Retinal pigment epithelial cell (primary cell): Measurements from ENCODE around the gene OPHN1.

Source experiments
- DNase-seq: peaks from one replicate; pipeline ENCODE4 v3.0.0-alpha.2; 2010; ENCODE audit warnings: low read depth
- H3K4me3 ChIP-seq: 2 replicates; pipeline ENCODE4 v1.5.1; 2011; ENCODE audit warnings: mild to moderate bottlenecking, low read length, control low read depth, moderate library complexity
- TF ChIP-seq, protein P1 (sequence below): conservative IDR thresholded peaks from 2 replicates; pipeline ENCODE4 v1.5.1; 2011; ENCODE audit warnings: low read depth, low read length, control low read depth, inconsistent platforms

OPHN1 gene

DNA sequence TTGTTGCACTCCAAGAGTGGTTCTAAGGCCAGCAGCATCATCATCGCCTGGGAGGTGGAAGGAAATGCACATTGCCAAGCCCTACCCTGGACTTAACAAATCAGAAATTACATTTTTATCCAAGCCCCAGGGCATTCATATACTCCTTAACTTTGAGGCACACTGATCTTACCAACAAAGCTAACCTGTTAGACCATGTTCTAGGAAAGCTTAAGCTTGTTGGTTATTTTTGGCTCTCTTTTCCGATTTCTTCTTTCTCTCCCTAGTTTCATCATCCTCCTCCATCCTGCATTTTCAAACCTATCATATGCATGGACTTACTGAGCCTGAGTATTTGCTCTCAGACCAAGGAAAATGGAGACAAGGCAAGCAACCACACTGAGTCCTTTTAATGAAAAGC, 133.4 kb downstream of the OPHN1 start:
- no peak overlapping the region for H3K4me3 ChIP-seq
- TF ChIP-seq, protein P1, sequence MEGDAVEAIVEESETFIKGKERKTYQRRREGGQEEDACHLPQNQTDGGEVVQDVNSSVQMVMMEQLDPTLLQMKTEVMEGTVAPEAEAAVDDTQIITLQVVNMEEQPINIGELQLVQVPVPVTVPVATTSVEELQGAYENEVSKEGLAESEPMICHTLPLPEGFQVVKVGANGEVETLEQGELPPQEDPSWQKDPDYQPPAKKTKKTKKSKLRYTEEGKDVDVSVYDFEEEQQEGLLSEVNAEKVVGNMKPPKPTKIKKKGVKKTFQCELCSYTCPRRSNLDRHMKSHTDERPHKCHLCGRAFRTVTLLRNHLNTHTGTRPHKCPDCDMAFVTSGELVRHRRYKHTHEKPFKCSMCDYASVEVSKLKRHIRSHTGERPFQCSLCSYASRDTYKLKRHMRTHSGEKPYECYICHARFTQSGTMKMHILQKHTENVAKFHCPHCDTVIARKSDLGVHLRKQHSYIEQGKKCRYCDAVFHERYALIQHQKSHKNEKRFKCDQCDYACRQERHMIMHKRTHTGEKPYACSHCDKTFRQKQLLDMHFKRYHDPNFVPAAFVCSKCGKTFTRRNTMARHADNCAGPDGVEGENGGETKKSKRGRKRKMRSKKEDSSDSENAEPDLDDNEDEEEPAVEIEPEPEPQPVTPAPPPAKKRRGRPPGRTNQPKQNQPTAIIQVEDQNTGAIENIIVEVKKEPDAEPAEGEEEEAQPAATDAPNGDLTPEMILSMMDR = no peak
- no peak for DNase-seq

DNA sequence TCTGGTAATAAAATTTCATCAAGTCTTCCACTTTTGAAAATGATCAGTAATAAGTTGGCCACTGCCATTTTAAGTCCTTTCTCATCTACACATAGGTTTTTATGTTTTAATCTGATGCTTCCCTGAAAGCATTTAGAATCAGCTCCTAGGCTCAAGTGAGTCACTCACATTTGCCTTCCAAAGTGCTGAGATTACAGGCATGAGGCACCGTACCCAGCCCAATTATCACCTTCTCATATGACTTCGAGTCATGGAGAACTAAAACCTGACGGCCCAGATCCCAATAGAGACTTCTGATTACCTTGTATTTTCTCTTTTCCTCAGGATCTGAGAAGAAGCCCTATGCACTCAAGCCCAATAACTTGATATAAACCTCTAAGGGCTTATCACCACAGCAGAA, 140.8 kb downstream of the OPHN1 start:
- peak; percentile 50 for DNase-seq
- H3K4me3 ChIP-seq = no peak overlapping the region
- TF ChIP-seq, protein P1 = no peak

DNA sequence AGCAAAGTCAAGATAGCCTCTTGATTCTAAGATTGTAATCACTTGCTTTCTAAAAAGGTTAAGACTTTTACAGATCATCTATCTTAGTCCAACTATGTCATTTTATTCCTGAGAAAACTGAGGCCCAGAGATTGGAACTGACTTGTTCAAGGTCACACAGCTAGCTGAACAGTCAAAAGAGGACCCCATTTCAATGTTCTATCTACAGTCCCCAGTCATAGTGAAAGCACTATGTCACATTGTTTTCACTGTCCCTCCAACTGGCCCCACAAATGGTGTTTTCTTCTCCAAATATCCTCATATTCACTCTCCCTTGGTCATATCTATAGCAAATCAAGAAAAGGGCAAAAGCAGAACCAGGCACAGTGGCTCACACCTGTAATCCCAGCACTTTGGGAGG, 145.2 kb downstream of the OPHN1 start:
- DNase-seq = no peak
- TF ChIP-seq, protein P1 = no peak
- H3K4me3 ChIP-seq = no peak overlapping the region

DNA sequence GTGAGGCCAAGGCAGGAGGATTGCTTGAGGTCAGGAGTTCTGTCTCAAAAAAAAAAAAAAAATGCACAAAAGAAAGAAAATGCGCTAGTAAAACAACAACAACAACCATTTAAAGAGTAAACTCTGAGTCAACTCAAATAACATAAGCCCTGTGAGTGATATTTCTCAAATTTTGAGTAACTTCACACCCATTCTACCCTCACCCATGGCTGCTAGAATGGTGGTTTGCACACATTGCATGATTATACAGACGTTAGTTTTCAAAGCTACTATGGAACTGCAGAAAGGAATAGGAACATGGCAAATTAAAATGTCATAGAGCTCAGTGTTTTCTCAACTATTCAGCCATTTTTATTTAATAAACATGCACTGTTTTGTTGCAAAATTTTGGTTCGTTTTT, 145.9 kb downstream of the OPHN1 start:
- TF ChIP-seq, protein P1 = no peak
- DNase-seq = no peak
- no peak overlapping the region for H3K4me3 ChIP-seq

DNA sequence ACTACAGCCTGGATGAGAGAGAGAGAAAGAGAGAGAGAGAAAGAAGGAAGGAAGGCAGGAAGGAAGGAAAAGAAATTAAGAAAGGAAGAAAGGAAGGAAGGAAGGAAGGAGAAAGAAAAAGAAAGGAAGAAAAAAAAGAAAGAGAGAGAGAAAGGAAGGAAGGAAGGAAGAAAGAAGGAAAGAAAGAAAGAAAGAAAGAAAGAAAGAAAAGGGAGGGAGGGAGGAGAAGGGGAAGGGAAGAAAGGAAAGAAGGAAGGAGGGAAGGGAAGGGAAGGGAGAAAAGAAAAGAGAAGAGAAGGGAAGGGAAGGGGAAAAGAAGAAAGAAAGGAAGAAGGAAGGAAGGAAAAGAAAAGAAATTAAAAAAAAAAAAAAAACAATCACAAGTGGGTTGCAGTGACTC, 146.3 kb downstream of the OPHN1 start:
- no peak for DNase-seq
- TF ChIP-seq, protein P1 = no peak
- H3K4me3 ChIP-seq = no peak overlapping the region

DNA sequence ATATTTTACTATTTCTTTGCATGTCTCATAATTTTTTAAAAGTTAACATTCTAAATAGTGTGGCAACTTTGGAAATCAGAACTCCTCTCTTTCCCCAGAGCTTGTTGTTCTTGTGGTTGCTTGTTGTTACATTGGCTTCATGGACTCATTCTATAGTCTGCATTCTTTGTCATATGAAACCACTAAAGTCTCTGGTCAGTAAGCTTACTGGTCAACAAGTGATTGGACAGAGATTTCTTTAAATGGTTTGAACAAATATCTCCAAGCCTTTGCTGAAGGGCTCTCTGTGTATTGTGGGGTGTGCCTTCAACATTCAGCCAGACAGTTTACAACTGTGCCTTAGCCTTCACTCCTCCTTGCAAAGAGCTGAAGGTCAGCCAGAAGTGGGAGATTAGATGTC, 147.2 kb downstream of the OPHN1 start:
- TF ChIP-seq, protein P1 = no peak
- no peak overlapping the region for H3K4me3 ChIP-seq
- no peak for DNase-seq

GRCh38 chrX:68284281-68284904, 148.9 kb downstream of the OPHN1 start:
- TF ChIP-seq, protein P1 = no peak
- no peak overlapping the region for H3K4me3 ChIP-seq
- DNase-seq = no peak
